ENCODE measurements around the gene APOBEC3H. TPM values are rescaled to one million over a fixed set of nuclear protein-coding genes. Genes with fewer than 3 reads are reported as not detected.

The APOBEC3H gene
- 0.72 and 1.5 TPM in 2 replicates for total RNA-seq

GRCh38 chr22:39097098-39098020 lies at the start of gene APOBEC3H:
Gene APOBEC3H (plus strand): TSS chr22:39097244. CDS start chr22:39100279, 3,035 bp downstream.

GRCh38 chr22:39077026-39077840 lies 19.8 kb upstream of the APOBEC3H start, which contains the start of gene APOBEC3G:
Gene APOBEC3G (plus strand): TSS chr22:39077275. CDS start chr22:39077362, 87 bp downstream.

DNA sequence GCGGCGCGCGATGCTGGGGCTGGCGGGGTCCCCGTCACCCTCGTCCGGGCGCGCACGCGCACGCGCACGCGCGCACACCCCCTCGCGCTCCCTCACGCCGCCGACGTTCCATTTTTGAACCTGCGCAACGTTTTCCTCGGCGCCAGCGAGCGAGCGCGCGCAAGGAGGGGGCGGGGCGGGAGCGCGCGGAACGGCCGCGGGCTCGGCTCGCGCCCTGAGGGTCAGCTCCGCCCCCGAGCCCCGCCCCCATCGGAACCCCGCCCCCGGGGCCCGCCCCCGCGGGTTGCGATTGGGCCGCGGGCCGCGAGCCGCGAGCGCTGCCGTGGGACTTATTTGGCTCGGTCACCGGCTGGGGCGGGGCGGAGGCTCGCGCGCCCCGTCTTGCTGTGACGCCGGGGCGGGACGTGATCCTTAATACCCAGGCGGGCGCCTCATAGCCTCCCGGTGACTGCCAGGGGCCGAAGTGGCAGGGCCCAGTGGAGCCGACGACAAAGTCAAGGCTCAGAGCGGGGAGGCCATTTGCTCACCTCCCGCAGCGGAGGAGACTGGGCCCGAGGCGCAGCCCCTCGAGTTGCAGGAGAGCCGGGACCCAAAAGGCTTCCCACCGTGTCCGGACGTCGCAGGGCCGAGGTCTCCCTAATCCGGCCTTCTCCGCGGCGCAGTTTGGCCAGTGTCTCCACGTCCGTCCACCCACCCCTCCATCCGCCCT lies 55.6 kb downstream of the APOBEC3H start, which contains the start of gene CBX7:
Gene CBX7, minus strand, starts transcription at position 170 of the 709 bp plus-strand sequence. CDS start 236 bp downstream, outside the sequence.

Other genes with a start within 250 kb of the APOBEC3H start
- gene CBX6, start 225.0 kb upstream of the APOBEC3H start, total RNA-seq: 12.0 and 14.1 TPM in 2 replicates
- 0.21 and 0.72 TPM in 2 replicates for gene APOBEC3A, start 139.6 kb upstream of the APOBEC3H start, total RNA-seq
- gene APOBEC3B, start 114.9 kb upstream of the APOBEC3H start, total RNA-seq: 0.72 TPM in 1 of 2 replicates, not detected in the other
- 5.8 and 13.4 TPM in 2 replicates for gene APOBEC3C, start 83.0 kb upstream of the APOBEC3H start, total RNA-seq
- gene APOBEC3D, start 76.1 kb upstream of the APOBEC3H start, total RNA-seq: 0.24 and 0.43 TPM in 2 replicates
- gene APOBEC3F, start 56.4 kb upstream of the APOBEC3H start, total RNA-seq: 2.1 and 5.3 TPM in 2 replicates
- 4.6 and 9.6 TPM in 2 replicates for gene APOBEC3G, start 20.0 kb upstream of the APOBEC3H start, total RNA-seq
- gene CBX7, start 55.4 kb downstream of the APOBEC3H start, total RNA-seq: 0.48 and 2.6 TPM in 2 replicates
- gene PDGFB, start 147.7 kb downstream of the APOBEC3H start, total RNA-seq: 0.64 and 21.2 TPM in 2 replicates
- 3,007 and 3,258 TPM in 2 replicates for gene RPL3, start 222.4 kb downstream of the APOBEC3H start, total RNA-seq

Data from tracheal epithelial cell (primary cell).